22Rv1 (cell line): ENCODE data around the gene TMEM212.

Source experiments
- ZFX ChIP-seq: fragments of 450-650 bp; IDR thresholded peaks from 2 replicates; pipeline ENCODE4 v1.6.1; 2017; ENCODE audit warnings: antibody characterized with exemption, borderline replicate concordance
- TF ChIP-seq, protein P1 (sequence below): fragments of 450-650 bp; IDR thresholded peaks from 2 replicates; pipeline ENCODE4 v1.5.1; 2017; ENCODE audit warnings: mild to moderate bottlenecking

DNA sequence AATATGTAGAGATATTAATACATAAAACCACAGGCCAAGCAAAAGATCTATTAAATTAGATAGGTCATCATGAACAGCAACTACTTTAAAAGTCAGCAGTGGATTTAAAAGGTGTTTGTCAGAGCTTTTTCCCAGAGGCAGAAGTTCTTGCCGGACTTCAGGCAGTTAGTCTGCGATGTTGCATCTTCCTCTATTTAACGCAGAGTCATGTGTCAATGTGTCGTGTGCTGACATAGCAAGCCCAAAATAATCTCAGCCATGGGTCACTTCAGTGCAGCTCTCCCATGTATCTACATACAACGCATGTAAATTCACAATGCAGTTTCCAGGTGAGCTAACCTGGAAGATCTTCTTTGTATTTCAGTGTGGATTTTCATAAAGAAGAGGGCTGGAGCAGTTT is 8.0 kb upstream of the TMEM212 start:
- TF ChIP-seq, protein P1, sequence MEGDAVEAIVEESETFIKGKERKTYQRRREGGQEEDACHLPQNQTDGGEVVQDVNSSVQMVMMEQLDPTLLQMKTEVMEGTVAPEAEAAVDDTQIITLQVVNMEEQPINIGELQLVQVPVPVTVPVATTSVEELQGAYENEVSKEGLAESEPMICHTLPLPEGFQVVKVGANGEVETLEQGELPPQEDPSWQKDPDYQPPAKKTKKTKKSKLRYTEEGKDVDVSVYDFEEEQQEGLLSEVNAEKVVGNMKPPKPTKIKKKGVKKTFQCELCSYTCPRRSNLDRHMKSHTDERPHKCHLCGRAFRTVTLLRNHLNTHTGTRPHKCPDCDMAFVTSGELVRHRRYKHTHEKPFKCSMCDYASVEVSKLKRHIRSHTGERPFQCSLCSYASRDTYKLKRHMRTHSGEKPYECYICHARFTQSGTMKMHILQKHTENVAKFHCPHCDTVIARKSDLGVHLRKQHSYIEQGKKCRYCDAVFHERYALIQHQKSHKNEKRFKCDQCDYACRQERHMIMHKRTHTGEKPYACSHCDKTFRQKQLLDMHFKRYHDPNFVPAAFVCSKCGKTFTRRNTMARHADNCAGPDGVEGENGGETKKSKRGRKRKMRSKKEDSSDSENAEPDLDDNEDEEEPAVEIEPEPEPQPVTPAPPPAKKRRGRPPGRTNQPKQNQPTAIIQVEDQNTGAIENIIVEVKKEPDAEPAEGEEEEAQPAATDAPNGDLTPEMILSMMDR = no peak
- no peak for TF ChIP-seq ZFX
